CD4-positive, CD25-positive, alpha-beta regulatory T cell (primary cell): ENCODE data around the gene MYADM. TPM values are rescaled to one million over a fixed set of nuclear protein-coding genes. Genes with fewer than 3 reads are reported as not detected.
"Not testable (repeated sequence)": the region's sequence is repeated elsewhere in the genome, so short reads cannot be mapped to it uniquely, and the experiment has no call there.

ENCODE experiments used
- ATAC-seq, 2 donors: fragments of 150-1000 bp; cut with Tn5 transposase; one replicate each; pipeline ENCODE4 v1.10.0; 2021; ENCODE audit warnings: low read depth in 2 of 2, moderate number of reproducible peaks in 2 of 2, moderate library complexity in 1 of 2
- DNase-seq, 3 donors: peaks; one replicate each; pipeline versions ENCODE4 v3.0.0 to v3.0.0-alpha.2; 2012 to 2022; ENCODE audit warnings: mixed read lengths in 1 of 3
- H3K27ac ChIP-seq: one replicate; pipeline ENCODE4 v1.7.0; 2013; ENCODE audit warnings: mild to moderate bottlenecking, low read length; ENCODE audit not compliant: insufficient read depth, poor library complexity, severe bottlenecking
- H3K27me3 ChIP-seq: one replicate; pipeline ENCODE4 v1.7.0; 2013; ENCODE audit warnings: low read length; ENCODE audit not compliant: control insufficient read depth, insufficient read depth
- H3K36me3 ChIP-seq: one replicate; pipeline ENCODE4 v1.7.0; 2013; ENCODE audit warnings: mild to moderate bottlenecking, low read length, moderate library complexity; ENCODE audit not compliant: control insufficient read depth, insufficient read depth
- H3K4me1 ChIP-seq: 2 replicates; pipeline ENCODE4 v1.7.0; 2013; ENCODE audit warnings: mild to moderate bottlenecking, low read length; ENCODE audit not compliant: insufficient read depth, control insufficient read depth, poor library complexity, severe bottlenecking
- H3K4me3 ChIP-seq: one replicate; pipeline ENCODE4 v1.7.0; 2013; ENCODE audit warnings: low read depth, mild to moderate bottlenecking, low read length, moderate library complexity
- H3K9me3 ChIP-seq, 2 experiments: 1 replicate in 1 of 2; 2 replicates in 1 of 2; pipeline ENCODE4 v1.7.0; 2013; ENCODE audit warnings: low read length in 2 of 2, mild to moderate bottlenecking in 1 of 2, moderate library complexity in 1 of 2; ENCODE audit not compliant: control insufficient read depth in 2 of 2
- H3K27ac Mint-ChIP-seq, 3 donors: one replicate each; pipeline ENCODE4 v1.8.0; 2020 to 2022; ENCODE audit warnings: mild to moderate bottlenecking in 3 of 3, mixed read lengths in 3 of 3, moderate library complexity in 2 of 3
- H3K27me3 Mint-ChIP-seq: one replicate; pipeline ENCODE4 v1.8.0; 2022; ENCODE audit warnings: mild to moderate bottlenecking, mixed read lengths
- H3K36me3 Mint-ChIP-seq: one replicate; pipeline ENCODE4 v1.8.0; 2020; ENCODE audit warnings: mixed read lengths
- H3K4me1 Mint-ChIP-seq, 4 donors: one replicate each; pipeline ENCODE4 v1.8.0; 2020 to 2022; ENCODE audit warnings: mixed read lengths in 4 of 4, mild to moderate bottlenecking in 1 of 4
- H3K4me3 Mint-ChIP-seq, 4 donors: one replicate each; pipeline ENCODE4 v1.8.0; 2020 to 2022; ENCODE audit warnings: mild to moderate bottlenecking in 4 of 4, mixed read lengths in 4 of 4, moderate library complexity in 3 of 4
- H3K9me3 Mint-ChIP-seq, 7 donors: one replicate each; pipeline ENCODE4 v1.8.0; 2020 to 2022; ENCODE audit warnings: mixed read lengths in 7 of 7, mild to moderate bottlenecking in 3 of 7, moderate library complexity in 2 of 7
- polyA plus RNA-seq, 4 donors: library from polyadenylated mRNA; unstranded; fragments of 300-500 nt; fragmentation: Illumina TruSeq; gene quantifications; one replicate each; pipeline ENCODE4 v1.2.3, GENCODE V29; 2021
- total RNA-seq: library from RNA; stranded (reverse); gene quantifications from one replicate; pipeline ENCODE4 v1.2.3, GENCODE V29; 2022

MYADM gene
- total and polyA plus RNA-seq, 5 donors from 2014 or later = 26.1 to 280 (median 35.6) TPM

DNA sequence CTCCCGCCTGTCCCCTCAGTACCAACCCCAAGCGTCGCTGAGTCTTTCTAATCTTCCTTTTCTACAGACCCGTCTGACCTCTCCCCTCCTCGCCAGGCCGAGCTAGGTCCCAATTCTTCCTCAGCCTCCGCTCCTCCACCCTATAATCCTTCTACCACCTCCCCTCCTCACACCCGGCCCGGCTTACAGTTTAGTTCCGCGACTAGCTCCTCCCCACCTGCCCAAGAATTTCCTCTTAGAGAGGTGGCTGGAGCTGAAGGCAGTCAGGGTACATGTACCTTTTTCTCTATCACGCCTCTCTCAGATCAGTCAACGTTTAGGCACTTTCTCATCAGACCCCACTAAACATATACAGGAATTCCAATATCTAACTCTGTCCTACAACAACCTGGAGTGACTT, 34.8 kb upstream of the MYADM start:
- peaks cover 11% of the 10 kb centered on the region for H3K27me3 Mint-ChIP-seq
- not testable (repeated sequence) for ATAC-seq

DNA sequence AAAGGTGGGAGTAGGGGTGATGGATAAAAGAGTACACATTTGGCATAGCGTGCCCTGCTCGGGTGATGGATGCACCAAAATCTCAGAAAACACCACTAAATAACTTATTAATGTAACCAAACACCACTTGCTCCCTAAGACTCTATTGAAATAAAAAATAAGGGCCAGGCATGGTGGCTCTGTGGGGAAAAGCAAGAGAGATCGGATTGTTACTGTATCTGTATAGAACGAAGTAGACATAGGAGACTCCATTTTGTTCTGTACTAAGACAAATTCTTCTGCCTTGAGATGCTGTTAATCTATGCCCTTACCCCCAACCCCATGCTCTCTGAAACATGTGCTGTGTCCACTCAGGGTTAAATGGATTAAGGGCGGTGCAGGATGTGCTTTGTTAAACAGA, 29.2 kb upstream of the MYADM start:
- H3K36me3 Mint-ChIP-seq, H3K27me3 Mint-ChIP-seq, ATAC-seq, H3K9me3 ChIP-seq, H3K27ac Mint-ChIP-seq, H3K4me1 Mint-ChIP-seq, H3K27me3 ChIP-seq, DNase-seq, H3K4me3 ChIP-seq, H3K27ac ChIP-seq, H3K4me3 Mint-ChIP-seq, H3K4me1 ChIP-seq, H3K9me3 Mint-ChIP-seq, H3K36me3 ChIP-seq: not testable (repeated sequence)

More for the DNA sequence above, 34.8 kb upstream of the MYADM start:
- not testable (repeated sequence) for H3K9me3 ChIP-seq, H3K27me3 ChIP-seq, H3K4me1 ChIP-seq, H3K4me3 ChIP-seq, H3K27ac ChIP-seq, DNase-seq, H3K27ac Mint-ChIP-seq, H3K36me3 ChIP-seq, H3K4me1 Mint-ChIP-seq, H3K36me3 Mint-ChIP-seq, H3K9me3 Mint-ChIP-seq, H3K4me3 Mint-ChIP-seq

DNA sequence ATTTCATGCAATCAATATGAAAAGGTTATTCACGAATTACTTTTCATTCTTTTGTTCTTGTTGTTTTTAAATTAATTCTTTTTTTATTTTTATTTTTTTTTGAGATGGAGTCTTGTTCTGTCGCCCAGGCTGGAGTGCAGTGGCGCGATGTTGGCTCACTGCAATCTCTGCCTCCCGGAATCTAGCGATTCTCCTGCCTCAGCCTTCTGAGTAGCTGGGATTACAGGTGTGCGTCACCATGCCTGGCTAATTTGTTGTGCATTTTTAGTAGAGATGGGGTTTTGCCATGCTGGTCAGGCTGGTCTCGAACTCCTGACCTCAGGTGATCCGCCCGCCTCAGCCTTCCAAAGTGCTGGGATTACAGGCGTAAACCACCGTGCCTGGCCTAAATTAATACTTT, 27.4 kb upstream of the MYADM start:
- H3K4me3 Mint-ChIP-seq, ATAC-seq, H3K27me3 ChIP-seq, DNase-seq, H3K36me3 Mint-ChIP-seq, H3K36me3 ChIP-seq, H3K4me1 Mint-ChIP-seq, H3K27ac ChIP-seq, H3K4me1 ChIP-seq, H3K9me3 ChIP-seq, H3K4me3 ChIP-seq, H3K9me3 Mint-ChIP-seq, H3K27me3 Mint-ChIP-seq, H3K27ac Mint-ChIP-seq: not testable (repeated sequence)

DNA sequence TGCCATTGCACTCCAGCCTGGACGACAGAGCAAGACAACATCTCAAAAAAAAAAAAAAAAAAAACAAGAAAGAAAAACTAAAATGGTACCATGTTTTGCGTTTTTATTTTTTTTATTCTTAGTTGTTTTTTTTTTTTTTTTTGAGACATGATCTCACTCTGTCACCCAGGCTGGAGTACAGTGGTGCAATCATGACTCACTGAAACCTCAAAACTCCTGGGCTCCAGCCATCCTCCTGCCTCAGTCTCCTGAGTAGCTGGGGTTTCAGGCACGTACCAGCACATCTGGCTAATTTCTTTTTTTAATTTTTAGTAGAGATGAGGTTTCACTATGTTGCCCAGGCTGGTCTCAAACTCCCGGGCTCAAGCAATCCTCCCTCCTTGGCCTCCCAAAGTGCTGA, 26.8 kb upstream of the MYADM start:
- DNase-seq, H3K27ac ChIP-seq, H3K4me1 ChIP-seq, H3K27ac Mint-ChIP-seq, H3K4me1 Mint-ChIP-seq, H3K9me3 ChIP-seq, H3K36me3 ChIP-seq, H3K4me3 ChIP-seq, H3K27me3 ChIP-seq, H3K27me3 Mint-ChIP-seq, H3K4me3 Mint-ChIP-seq, H3K9me3 Mint-ChIP-seq, ATAC-seq, H3K36me3 Mint-ChIP-seq: not testable (repeated sequence)

DNA sequence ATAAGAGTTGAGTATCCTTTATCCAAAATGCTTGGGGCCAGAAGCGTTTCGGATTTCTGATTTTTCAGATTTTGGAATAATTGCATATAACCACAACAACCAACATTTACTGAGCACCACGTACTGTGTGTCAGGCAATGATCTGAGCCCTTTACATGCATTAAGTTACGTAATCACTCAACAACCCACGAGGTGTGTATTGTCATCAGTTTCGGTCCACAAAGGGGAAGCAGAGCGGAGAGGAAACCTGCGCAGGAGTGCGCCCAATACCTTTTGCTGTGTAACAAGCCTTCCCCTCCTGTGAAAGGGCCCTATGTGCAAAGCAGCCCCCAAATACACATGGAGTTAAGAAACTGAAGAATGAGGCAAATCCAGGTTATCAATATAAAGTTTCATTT, 22.8 kb upstream of the MYADM start:
- Histone ChIP-seq H3K27ac (no peak overlapping the region), H3K4me3 (no peak overlapping the region), H3K4me1 (peaks cover 7% of the 10 kb centered on the region), H3K36me3 (no peaks in the 10 kb centered on the region), H3K27me3 (no peaks in the 10 kb centered on the region), H3K9me3 (no peaks in the 10 kb centered on the region)
- no peak overlapping the region for H3K27ac Mint-ChIP-seq
- peaks cover 8% of the 10 kb centered on the region for H3K27me3 Mint-ChIP-seq
- peaks cover 0 to 8% (median 4%) of the 10 kb centered on the region in 4 donors for H3K4me1 Mint-ChIP-seq
- no peak overlapping the region for H3K4me3 Mint-ChIP-seq
- DNase-seq (no peak), ATAC-seq (no peak)
- peaks cover 0 to 2% (median 0%) of the 10 kb centered on the region in 7 donors for H3K9me3 Mint-ChIP-seq
- no peaks in the 10 kb centered on the region for H3K36me3 Mint-ChIP-seq

DNA sequence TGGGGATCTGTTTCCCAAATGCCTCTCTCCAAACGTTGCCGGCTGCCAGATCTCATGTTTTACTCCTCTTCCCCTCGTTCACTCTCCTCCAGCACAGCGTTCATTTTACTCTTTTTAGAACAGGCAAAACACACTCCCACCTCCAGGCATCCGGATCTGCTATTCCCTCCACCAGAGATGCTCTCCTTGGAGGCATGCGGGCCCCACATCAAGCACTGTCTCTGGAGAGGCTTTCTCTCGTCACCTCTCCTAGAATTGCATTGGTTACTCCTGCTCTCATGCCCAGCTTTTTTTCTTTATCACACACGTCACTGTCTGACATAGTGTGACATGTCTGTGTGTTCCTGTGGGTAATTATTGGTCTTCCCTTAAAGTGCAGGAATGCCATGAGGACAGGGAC, 20.1 kb upstream of the MYADM start:
- Mint-ChIP-seq H3K27me3 (peaks cover 12% of the 10 kb centered on the region), H3K27ac (no peak overlapping the region)

DNA sequence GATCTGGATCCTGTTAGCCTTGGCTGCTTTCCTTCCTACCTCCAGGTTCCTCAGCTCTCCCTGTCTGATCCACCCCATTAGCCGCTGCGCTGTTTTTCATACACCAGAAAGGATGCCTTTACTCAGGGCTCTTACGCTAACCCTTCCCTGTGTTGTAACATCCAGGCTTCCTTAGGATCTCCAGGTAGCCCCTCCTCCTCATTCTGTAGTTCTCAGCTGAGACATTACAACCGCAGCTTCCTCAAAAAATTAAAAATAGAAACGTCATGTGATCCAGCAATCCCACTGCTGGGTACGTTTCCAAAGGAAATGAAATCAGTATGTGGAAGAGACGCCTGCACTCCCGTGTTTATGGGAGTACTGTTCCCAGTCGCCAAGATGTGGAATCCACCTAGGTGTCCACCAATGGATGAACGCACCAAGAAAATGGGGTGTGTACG, 18.4 kb upstream of the MYADM start:
- Histone ChIP-seq H3K9me3 (no peaks in the 10 kb centered on the region), H3K36me3 (no peaks in the 10 kb centered on the region), H3K4me1 (peaks cover 17% of the 10 kb centered on the region), H3K27ac (no peak overlapping the region), H3K4me3 (no peak overlapping the region), H3K27me3 (no peaks in the 10 kb centered on the region)
- no peak for ATAC-seq
- DNase-seq = no peak
- Mint-ChIP-seq H3K27ac (no peak overlapping the region), H3K4me3 (no peak overlapping the region), H3K9me3 (peaks cover 0 to 2% (median 0%) of the 10 kb centered on the region in 7 donors), H3K4me1 (peaks cover 2 to 9% (median 6%) of the 10 kb centered on the region in 4 donors), H3K36me3 (no peaks in the 10 kb centered on the region), H3K27me3 (peaks cover 12% of the 10 kb centered on the region)

More for the DNA sequence above, 20.1 kb upstream of the MYADM start:
- H3K9me3 Mint-ChIP-seq = peaks cover 0 to 2% (median 0%) of the 10 kb centered on the region in 7 donors
- DNase-seq (no peak), ATAC-seq (no peak)
- Histone ChIP-seq H3K4me3 (no peak overlapping the region), H3K36me3 (no peaks in the 10 kb centered on the region), H3K27ac (no peak overlapping the region), H3K4me1 (peaks cover 7% of the 10 kb centered on the region), H3K27me3 (no peaks in the 10 kb centered on the region), H3K9me3 (no peaks in the 10 kb centered on the region)
- no peak overlapping the region for H3K4me3 Mint-ChIP-seq
- H3K36me3 Mint-ChIP-seq = no peaks in the 10 kb centered on the region
- peaks cover 0 to 6% (median under 1%) of the 10 kb centered on the region in 4 donors for H3K4me1 Mint-ChIP-seq

DNA sequence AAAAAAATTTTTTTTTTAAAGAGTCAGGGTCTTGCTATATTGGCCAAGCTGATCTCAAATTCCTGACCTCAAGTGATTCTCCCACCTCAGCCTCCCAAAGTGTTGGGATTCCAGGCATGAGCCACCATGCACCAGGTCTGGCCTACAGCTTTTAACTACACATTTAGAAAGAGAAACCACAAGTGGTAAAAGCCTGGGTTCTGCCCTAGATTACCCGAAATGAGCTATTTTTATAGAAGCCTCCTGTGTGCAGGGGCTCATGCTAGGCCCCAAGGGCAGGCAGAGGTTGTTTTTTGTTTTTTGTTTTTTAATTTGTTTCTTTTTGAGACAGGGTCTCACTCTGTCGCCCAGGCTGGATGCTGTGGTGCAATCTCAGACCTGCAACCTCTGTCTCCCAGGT, 14.0 kb upstream of the MYADM start:
- Histone ChIP-seq H3K27me3 (no peaks in the 10 kb centered on the region), H3K36me3 (no peaks in the 10 kb centered on the region), H3K27ac (no peak overlapping the region), H3K4me3 (no peak overlapping the region), H3K4me1 (peaks cover 17% of the 10 kb centered on the region), H3K9me3 (no peaks in the 10 kb centered on the region)
- DNase-seq (no peak), ATAC-seq (peak in 1 of 2 donors; percentile 41)
- peaks cover 5% of the 10 kb centered on the region for H3K27me3 Mint-ChIP-seq
- H3K36me3 Mint-ChIP-seq = no peaks in the 10 kb centered on the region
- no peak overlapping the region for H3K4me3 Mint-ChIP-seq
- no peaks in the 10 kb centered on the region for H3K9me3 Mint-ChIP-seq
- no peak overlapping the region for H3K27ac Mint-ChIP-seq
- H3K4me1 Mint-ChIP-seq = peaks cover 2 to 13% (median 8%) of the 10 kb centered on the region in 4 donors
